ENCODE measurements around the gene COL16A1.

- TF ChIP-seq CTCF (IDR thresholded peaks at IDR 0.05; ENCODE audit: borderline replicate concordance, extremely low read depth, low read length, poor library complexity, severe bottlenecking) (no peak), EZH2 (IDR thresholded peaks at IDR 0.05; ENCODE audit: borderline replicate concordance, low read depth, low read length, severe bottlenecking) (no peak)
These were observed 21.3 kb upstream of the COL16A1 start for GRCh38 chr1:31725134-31725533.
